GM20431 (cell line): ENCODE results near the gene PRKN.

Experiments used
- in situ Hi-C: fragments of 300-500 bp; cut with MseI, MboI; formaldehyde crosslinking; loops from one replicate; pipeline ENCODE4 v1.15.0; 2020; ENCODE audit warnings: low sequenced_read_pairs; ENCODE audit not compliant: unreplicated experiment

PRKN gene

DNA sequence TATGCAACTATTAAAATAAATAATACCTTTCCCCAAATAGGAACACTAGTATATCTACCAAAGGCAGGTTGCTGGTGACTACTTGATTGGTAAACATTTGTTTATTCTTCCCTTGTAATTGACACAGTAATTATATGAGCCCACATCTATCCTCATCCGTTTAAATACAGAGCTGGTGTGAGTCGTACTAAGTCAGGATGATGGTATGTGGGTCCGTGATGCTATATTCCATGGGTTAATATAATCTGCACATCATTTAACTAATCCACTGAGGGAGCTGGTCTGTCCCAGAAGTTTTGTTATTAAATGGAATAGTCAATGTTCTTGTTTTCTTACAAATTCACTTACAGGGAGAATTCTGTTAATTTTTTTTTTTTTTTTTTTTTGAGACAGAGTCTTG is 1289.7 kb downstream of the PRKN start:
- in situ Hi-C loops = no loop called here

DNA sequence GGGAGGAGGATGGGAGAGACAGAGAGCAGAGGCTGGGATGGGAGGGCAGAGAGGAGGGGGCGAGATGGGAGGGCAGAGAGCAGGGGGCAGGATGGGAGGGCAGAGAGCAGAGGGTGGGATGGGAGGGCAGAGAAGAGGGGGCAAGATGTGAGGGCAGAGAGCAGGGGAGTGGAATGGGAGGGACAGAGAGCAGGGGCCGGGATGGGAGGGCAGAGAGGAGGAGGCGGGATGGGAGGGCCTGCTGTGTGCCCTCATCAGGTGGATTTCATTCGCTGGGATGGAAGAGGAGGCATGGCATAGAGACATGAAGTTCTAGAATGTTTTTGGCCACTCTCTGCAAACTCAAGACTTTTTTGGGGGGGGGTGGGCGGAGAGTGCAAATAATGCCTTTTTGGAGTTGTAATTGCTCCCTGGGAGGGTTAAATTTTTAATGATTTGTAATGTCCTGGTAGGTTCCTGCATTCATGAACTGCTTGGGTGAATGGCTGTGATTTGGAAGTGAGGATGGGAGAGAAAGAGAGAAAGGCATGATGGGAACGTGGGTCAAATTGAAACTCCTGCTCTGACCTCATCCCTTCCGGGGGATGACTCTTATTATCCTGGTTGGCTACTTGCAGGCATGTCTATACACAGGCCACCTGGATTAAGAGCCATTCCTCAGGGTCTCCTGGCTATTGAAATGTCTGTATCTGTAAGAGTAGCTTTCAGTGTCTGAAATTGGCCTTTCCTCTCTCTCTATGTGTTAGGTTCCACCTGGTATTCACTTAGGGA is 1291.3 kb downstream of the PRKN start:
- in situ Hi-C loops = no loop called here

DNA sequence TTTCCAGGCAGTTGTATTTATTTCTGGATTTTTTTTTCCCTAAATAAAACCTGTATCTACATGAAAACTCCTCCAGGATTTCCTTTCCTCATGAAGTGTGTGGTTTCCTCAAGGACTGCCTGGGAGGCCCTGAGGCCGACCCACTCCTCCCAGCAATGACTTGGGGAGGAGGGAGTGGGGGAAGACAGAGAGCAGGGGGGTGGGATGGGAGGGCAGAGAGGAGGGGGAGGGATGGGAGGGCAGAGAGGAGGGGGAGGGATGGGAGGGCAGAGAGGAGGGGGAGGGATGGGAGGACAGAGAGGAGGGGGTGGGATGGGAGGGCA is 1291.9 kb downstream of the PRKN start:
- in situ Hi-C loops = no loop called here

DNA sequence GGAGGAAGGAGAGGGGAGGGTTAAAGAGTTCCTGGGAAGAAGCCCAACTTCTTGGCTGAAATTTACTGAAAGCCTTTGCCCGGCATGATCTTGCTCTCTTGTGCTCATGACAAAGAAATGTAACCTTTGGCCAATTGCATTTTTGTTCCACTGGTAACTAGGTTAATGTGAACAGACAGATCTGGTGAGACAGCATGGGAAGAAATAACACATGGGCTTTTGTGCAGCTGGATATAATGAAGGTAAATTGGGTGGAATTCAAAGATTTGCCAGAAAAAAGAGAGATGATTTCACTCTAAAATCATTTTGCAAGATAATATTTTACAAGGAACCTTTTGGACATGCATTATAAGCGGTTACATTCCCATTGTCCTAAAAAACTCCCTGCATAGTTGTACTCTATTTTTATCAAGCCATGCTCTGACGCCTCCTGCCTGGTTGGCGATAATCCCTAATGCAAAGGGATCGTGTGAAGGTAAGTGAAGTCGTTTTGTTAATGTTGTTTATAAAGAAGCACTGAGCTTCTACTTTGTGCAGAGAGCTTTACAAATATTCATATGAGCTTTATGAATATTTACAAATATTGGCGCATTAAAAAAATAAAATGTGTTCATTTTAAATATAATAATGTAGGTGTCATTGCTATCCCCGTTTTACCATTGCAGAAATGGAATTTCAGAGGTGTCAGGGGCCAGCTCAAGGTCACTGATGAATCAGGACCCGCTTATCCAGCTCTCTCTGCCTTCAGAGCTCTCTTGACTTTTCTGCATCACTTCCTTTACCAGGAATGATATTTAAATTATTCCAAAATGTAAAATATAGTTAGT is 1292.4 kb downstream of the PRKN start:
- in situ Hi-C loops = no loop called here

DNA sequence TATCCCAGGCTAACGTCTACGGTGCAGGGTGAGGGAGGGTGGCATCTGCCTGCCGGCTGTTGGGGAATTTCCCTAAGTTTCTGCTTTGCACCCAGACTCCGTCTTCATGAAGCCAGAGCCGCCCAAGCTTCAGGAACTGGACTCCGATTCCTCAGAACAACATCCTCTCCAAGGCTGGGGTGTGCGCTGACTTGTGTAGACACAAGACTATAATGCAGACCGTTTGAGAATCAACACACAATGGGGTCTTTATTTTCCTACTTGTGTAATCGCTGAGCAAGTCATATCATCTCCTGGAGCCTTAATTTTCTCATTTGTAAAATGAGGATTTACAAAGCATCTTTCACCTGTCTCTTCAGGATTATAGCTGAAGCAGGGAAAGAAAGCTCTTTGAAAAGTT is 1293.2 kb downstream of the PRKN start:
- in situ Hi-C loops = no loop called here

DNA sequence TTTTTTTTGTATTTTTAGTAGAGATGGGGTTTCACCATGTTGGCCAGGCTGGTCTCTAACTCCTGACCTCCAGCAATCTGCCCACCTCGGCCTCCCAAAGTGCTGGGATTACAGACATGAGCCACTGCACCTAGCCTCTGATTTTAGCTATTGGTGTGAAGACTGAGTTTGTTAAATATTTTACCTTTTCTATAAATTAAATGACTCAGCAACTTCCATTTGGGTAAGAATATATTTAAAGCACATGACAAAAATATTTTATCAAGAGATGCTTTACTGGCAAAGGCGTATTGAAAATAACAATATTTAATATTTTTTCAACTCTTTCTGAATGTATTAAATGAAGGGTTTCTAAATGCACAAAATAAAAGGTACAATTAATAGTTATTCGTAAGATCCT is 1295.0 kb downstream of the PRKN start:
- in situ Hi-C loops = no loop called here

DNA sequence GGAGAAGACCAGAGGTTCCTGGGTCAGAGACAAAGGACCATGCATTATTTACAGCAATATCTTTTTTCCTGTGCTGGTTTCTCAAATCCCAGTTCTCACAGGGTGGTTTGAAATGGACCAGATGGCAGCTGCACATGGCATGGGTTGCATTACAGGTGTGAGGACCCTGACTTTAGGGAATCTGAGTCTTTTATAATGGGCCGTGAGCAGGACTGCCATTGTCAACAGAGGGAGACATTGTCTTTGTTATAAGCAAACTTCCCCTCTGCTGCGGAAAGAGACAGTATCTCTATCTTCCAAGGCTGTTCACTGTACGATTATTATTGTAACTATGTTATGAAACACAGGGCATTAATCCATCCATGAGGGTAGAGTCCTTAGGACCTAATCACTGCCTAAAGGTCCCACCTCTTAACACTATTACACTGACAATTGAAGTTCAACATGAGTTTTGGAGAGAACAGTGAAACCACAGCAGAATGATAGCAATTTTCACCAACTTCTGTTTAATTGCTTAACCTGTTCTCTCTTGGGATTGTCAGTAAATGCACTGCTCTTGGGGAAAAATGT is 1297.6 kb downstream of the PRKN start:
- in situ Hi-C loops = no loop called here

DNA sequence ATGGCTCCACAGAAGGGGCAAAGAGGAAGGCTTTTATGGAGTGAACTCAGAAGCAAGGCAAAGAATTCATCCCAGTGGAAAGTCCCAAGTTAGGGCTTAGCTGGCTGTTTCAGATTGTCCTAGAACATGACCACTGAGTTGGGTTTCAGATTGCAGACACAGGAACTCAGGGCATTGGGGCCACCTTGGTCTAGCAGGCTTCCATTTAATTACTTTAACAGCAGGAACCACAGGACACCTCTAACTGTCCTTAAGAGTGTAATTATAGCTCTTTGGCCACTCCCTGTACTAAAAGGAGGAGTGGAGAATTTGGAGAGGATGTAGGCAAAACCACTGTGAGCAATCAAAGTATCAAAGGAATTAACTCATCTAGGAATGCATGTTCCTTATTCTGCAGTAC is 1303.1 kb downstream of the PRKN start:
- in situ Hi-C loops = loop anchor here (25.0 kb wide), 1 partner anchor 263 kb away; no protein-coding TSS in a partner anchor

DNA sequence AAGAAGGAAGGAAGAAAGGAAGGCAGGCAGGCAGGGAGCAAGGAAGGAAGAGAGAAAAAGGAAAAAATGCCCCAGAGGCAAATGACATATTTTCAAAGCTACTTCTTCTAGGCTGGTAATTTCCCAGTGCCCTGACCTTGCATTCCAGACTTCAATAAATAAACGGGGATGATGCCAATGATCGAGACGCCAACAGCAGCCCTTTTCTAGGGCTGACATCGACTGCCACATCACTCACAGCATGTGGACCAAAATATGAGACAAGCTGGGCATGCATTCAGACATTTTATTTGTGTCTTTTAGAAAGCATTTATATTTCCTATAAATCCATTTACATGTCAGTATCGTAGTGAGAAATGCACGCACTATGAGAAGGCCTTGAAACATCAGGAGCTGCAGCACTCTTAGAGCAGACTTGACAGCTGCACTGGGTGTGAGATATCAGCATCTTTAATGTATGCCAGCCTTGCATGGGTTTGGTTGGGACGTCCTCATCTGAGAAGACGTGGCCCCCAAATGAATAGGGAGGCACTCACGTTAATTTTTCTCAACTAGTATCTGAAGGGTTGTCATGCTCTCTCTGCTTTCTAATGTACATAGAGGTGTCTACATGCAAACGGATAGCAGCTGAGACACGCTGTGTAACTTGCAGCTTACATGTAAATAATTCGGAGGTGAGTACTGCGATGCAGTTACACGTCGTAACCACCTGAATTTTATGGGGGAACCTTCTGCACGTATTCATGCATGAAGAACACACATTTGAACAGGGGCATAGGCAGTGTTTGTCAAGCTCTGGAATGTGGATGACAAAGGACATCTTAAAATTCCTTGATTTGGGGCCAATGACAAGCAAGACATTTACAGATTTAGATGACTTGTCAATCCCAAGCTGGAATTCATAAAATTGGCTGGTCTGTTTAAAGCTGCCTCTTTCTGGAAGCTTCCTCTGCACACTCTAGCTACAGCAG is 1304.6 kb downstream of the PRKN start:
- in situ Hi-C loops = loop anchor here (25.0 kb wide), 1 partner anchor 264 kb away; no protein-coding TSS in a partner anchor

DNA sequence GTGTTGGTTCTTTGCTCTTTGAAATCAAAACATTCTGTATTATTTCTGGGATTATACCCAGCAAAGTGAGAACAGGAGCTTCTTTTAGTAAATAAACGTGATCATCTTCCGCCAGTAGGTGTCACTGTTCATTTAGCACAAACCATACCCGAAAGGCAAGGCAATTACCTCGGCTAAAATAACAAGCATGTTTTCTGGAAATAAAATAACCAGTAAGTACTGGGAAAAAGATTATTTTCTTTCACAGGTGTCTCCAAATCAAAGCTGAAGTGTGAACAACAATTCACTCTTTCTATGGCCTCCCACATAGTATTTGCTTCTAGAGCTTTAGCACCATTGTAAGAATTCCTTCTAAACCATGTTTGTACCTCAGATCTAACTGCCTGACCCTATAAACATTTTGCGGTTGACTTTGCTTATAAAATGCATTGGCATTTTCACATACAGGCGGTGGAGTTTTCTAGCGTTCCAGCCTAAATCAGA is 1309.1 kb downstream of the PRKN start:
- in situ Hi-C loops = loop anchor here (25.0 kb wide), 1 partner anchor 269 kb away; no protein-coding TSS in a partner anchor

DNA sequence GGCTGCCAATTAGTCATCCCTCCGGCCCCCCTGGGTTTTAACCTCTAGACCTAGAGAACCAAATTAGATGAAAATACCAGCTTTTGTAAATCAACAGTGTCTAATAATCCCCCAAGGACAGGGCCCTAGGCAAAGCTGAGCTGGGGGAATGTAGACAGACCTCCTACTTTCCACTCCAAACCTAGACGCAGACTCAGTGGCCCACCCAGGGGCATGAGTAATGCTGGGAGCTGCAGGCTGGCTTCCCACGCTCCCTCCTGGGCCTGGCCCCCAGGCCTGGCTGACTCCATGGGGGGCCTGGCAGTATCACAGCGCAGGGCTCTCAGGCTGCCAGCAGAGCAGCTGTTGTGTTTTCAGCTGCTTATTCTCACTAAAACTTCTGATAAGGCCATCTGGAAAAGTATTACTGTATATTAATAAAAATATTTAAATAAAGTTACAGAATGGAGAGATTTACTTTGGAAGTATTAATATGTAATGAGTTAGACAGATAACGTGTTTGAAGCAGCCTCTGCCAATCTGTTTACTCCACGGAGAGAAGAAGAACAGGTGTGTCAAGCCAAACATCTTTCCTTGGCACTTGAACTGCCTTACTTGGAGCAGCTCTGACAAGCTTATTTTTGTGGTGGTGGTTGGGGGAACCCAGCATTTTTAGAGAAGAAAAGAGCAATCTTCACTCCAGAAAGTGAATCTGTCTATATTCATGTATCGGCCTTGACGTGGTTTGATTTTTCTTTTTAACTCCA is 1309.7 kb downstream of the PRKN start:
- in situ Hi-C loops = loop anchor here (25.0 kb wide), 1 partner anchor 269 kb away; no protein-coding TSS in a partner anchor

DNA sequence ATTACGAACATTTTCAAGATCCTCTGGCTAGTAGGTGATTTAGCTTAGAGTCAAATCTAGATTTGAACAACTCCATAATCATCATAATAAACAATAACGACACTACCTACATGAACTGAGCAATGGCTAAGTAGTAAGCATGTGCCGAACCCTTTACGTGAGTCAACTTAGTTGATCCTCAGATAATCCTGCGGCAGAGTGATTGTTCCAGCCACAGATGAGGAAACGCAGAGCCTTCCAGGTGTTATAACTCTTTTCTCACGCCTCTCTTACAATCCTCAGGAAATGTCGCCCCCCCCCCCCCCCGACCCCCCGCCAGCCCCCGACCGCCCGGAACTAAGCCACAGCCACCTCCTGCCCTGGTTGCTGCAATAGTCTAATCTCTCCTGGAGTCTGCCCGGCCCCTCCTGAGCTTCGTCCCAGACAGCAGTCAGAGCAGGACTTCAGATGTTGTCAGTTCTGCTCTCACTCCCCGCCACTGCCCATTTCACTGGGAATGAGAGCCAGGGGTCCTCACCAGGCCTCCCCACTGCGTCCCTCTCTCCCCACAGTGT is 1312.2 kb downstream of the PRKN start:
- in situ Hi-C loops = loop anchor here (25.0 kb wide), 1 partner anchor 272 kb away; no protein-coding TSS in a partner anchor

DNA sequence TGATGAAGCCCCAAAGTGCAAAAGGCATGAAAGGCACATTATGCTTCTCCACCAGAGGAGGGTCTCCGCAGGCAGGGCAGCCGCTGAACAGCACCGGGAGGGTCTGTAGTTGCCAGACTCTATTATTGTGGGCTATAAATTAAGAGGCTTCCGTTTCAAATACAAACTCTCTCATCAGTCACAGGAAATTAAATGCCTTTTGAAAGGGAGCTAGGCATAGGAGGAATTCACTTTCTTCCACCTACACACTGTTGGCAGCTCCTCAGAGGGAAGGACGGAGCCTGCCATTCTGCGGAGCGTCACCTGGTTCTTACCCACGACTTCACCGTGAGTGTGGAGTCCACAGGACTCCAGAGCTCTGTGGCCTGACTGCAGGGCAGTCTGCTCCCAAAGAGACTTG is 1312.9 kb downstream of the PRKN start:
- in situ Hi-C loops = loop anchor here (25.0 kb wide), 1 partner anchor 273 kb away; no protein-coding TSS in a partner anchor

DNA sequence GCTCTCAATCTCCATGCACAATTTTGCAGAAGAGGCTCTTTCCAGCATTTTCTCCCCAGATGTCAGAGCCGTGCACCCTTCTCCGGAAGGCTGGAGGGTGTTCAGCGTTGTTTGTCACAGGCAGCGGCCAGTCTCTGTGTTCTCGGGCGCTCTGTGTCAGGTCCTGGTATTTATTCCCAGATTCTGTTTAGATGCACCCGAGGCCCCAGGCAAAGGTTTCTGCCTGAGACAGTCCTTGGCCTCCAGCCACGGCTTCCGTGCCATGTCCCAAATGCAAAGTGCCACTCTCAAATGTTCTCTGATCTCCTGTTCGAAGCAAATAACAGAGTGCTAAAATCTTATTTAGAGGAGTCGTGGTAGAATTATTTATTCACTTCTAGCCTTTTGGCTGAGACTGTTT is 1313.4 kb downstream of the PRKN start:
- in situ Hi-C loops = loop anchor here (25.0 kb wide), 1 partner anchor 273 kb away; no protein-coding TSS in a partner anchor

DNA sequence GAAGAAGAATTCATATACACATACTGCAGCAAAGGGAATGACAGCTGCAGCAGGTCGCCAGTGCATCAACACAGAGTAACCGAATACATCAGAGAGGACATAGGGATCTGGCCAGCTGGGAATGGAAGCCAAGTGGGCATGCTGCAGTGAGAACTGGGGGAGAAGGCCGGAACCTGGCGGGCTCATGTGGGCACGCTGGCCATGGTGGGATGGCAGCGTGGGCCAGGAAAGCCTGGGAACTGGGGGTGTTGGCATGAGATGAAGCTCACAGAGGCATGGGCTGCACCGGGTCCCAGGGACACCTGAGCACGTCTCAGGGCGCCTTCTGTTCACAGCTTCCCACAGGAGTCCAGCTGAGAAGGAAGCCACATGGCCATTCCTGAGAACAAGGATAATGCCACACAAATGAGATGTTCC is 1314.2 kb downstream of the PRKN start:
- in situ Hi-C loops = loop anchor here (25.0 kb wide), 1 partner anchor 274 kb away; no protein-coding TSS in a partner anchor

DNA sequence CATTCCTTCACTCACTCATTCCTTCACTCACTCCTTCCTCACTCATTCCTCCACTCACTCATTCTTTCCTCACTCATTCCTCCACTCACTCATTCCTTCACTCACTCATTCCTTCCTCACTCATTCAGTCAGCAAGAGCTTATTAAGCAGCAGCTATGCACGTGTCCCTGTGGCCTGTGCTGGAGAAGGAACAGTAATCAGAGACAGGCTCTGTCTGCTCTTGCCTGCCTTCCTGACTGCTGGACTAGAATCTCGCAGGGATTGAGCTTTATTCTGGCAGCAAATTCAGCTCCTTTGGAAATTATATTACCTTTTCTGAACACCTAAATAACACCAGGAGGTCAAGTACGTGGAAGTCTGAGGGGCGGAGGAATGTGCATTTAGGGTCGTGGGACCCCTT is 1314.8 kb downstream of the PRKN start:
- in situ Hi-C loops = loop anchor here (25.0 kb wide), 1 partner anchor 275 kb away; no protein-coding TSS in a partner anchor

DNA sequence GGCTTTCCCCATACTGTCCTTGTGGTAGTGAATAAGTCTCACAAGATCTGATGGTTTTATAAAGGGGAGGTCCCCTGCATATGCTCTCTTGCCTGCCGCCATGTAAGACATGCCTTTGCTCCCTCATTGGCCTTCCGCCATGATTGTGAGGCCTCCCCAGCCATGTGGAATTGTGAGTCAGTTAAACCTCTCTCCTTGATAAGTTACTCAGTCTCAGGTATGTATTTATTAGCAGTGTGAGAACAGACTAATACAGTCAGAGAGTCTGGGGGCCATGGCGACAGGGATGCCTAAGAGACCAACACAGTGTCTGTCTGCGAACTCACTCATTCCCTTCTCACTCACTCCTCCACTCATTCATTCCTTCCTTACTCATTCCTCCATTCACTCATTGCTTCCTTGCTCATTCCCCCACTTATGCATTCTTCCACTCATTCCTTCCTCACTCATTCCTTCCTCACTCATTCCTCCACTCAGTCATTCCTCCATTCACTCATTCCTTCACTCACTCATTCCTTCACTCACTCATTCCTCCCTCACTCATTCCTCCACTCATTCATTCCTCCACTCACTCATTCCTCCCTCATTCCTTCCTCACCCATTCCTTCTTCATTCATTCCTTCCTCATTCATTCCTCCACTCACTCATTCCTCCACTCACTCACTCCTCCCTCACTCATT is 1316.2 kb downstream of the PRKN start:
- in situ Hi-C loops = loop anchor here (25.0 kb wide), 1 partner anchor 276 kb away; no protein-coding TSS in a partner anchor

DNA sequence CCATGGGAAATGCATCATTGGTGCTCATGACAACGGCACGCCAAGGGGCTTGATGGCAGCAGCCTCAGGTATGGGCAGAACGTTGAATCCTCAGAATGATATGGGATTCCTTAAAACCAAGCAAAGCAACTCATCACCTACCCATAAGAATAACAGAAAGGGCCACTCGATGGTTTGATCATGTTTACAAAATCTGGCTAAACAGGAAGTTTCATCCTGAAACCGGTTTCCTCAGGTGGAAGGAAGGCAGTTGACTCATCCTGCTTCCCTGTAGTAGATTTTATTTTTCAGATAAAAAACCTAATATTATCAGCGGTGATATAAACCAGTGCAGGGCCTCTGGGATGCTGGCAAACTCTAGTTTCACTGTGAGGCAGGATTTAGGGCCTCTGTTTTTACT is 1316.8 kb downstream of the PRKN start:
- in situ Hi-C loops = loop anchor here (25.0 kb wide), 1 partner anchor 277 kb away; no protein-coding TSS in a partner anchor
